ENCODE measurements around the gene NAALADL2. TPM values are rescaled to one million over a fixed set of nuclear protein-coding genes. Genes with fewer than 3 reads are reported as not detected.

NAALADL2 gene
- total and polyA plus RNA-seq, 4 donors: 0.28 to 4.6 (median 3.1) TPM

DNA sequence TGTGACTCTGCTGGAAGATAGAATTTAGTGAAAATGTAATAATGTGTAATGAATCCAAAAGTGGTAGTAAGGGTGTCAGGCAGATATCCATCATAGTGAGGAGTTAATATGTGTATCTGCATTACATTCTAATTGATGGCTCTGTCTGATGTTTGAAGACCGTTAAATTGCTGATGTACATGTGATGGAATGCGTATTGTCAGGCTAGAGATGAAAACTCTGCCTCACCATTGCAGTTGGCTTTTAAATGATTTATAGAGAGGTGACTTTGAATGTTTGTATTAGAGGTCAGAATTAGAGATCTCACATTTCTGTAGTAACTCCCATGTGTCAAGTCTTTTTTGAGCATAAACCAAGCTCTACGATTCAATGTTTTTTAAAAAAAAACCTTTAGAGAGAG, 234.6 kb downstream of the NAALADL2 start:
- Histone ChIP-seq H3K9me3 (ENCODE audit: control insufficient read depth in 4 of 4, low read length in 3 of 4) (no peaks in the 10 kb centered on the region), H3K36me3 (ENCODE audit: control insufficient read depth in 4 of 4, insufficient read depth in 3 of 4, low read depth in 1 of 4, low read length in 3 of 4) (no peaks in the 10 kb centered on the region), H3K27me3 (ENCODE audit: control insufficient read depth in 4 of 4, insufficient read depth in 4 of 4, low read length in 3 of 4) (no peaks in the 10 kb centered on the region), H3K9ac (ENCODE audit: low read depth in 1 of 2, low read length in 2 of 2) (no peak overlapping the region), H3K27ac (ENCODE audit: low read depth in 1 of 2, low read length in 2 of 2) (no peak overlapping the region), H3K4me1 (ENCODE audit: control insufficient read depth in 4 of 4, insufficient read depth in 4 of 4, low read length in 3 of 4) (peaks cover 2 to 16% (median 11%) of the 10 kb centered on the region in 4 donors), H3K4me3 (ENCODE audit: low read depth in 1 of 3, low read length in 3 of 3) (no peak overlapping the region)
- no peak for TF ChIP-seq HNF4G (IDR thresholded peaks at IDR 0.05)
- TF ChIP-seq FOXA2 (IDR thresholded peaks at IDR 0.05): no peak
- TF ChIP-seq, protein P1, sequence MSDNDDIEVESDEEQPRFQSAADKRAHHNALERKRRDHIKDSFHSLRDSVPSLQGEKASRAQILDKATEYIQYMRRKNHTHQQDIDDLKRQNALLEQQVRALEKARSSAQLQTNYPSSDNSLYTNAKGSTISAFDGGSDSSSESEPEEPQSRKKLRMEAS (IDR thresholded peaks at IDR 0.05): no peak
- no peak for TF ChIP-seq FOXA1 (IDR thresholded peaks at IDR 0.05)
- no peak for TF ChIP-seq YY1 (IDR thresholded peaks at IDR 0.05)
- TF ChIP-seq SP1 (IDR thresholded peaks at IDR 0.05): no peak
- TF ChIP-seq GABPA (IDR thresholded peaks at IDR 0.05 in 1 of 2, conservative IDR thresholded peaks at IDR 0.05 in 1 of 2): no peak
- no peak for TF ChIP-seq RXRA (IDR thresholded peaks at IDR 0.05)
- TF ChIP-seq RAD21 (IDR thresholded peaks at IDR 0.05): no peak
- no peak for TF ChIP-seq NR2F2 (IDR thresholded peaks at IDR 0.05)
- TF ChIP-seq HNF4A (conservative IDR thresholded peaks at IDR 0.05): no peak
- TF ChIP-seq, protein P2, sequence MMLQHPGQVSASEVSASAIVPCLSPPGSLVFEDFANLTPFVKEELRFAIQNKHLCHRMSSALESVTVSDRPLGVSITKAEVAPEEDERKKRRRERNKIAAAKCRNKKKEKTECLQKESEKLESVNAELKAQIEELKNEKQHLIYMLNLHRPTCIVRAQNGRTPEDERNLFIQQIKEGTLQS (IDR thresholded peaks at IDR 0.05): no peak
- TF ChIP-seq, protein P3, sequence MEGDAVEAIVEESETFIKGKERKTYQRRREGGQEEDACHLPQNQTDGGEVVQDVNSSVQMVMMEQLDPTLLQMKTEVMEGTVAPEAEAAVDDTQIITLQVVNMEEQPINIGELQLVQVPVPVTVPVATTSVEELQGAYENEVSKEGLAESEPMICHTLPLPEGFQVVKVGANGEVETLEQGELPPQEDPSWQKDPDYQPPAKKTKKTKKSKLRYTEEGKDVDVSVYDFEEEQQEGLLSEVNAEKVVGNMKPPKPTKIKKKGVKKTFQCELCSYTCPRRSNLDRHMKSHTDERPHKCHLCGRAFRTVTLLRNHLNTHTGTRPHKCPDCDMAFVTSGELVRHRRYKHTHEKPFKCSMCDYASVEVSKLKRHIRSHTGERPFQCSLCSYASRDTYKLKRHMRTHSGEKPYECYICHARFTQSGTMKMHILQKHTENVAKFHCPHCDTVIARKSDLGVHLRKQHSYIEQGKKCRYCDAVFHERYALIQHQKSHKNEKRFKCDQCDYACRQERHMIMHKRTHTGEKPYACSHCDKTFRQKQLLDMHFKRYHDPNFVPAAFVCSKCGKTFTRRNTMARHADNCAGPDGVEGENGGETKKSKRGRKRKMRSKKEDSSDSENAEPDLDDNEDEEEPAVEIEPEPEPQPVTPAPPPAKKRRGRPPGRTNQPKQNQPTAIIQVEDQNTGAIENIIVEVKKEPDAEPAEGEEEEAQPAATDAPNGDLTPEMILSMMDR (IDR thresholded peaks at IDR 0.05; ENCODE audit: low read depth, low read length, missing input control): no peak
- no peak for TF ChIP-seq JUND (IDR thresholded peaks at IDR 0.05)
- TF ChIP-seq, protein P4, sequence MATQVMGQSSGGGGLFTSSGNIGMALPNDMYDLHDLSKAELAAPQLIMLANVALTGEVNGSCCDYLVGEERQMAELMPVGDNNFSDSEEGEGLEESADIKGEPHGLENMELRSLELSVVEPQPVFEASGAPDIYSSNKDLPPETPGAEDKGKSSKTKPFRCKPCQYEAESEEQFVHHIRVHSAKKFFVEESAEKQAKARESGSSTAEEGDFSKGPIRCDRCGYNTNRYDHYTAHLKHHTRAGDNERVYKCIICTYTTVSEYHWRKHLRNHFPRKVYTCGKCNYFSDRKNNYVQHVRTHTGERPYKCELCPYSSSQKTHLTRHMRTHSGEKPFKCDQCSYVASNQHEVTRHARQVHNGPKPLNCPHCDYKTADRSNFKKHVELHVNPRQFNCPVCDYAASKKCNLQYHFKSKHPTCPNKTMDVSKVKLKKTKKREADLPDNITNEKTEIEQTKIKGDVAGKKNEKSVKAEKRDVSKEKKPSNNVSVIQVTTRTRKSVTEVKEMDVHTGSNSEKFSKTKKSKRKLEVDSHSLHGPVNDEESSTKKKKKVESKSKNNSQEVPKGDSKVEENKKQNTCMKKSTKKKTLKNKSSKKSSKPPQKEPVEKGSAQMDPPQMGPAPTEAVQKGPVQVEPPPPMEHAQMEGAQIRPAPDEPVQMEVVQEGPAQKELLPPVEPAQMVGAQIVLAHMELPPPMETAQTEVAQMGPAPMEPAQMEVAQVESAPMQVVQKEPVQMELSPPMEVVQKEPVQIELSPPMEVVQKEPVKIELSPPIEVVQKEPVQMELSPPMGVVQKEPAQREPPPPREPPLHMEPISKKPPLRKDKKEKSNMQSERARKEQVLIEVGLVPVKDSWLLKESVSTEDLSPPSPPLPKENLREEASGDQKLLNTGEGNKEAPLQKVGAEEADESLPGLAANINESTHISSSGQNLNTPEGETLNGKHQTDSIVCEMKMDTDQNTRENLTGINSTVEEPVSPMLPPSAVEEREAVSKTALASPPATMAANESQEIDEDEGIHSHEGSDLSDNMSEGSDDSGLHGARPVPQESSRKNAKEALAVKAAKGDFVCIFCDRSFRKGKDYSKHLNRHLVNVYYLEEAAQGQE (IDR thresholded peaks at IDR 0.05): no peak
- TF ChIP-seq TAF1 (conservative IDR thresholded peaks at IDR 0.05): no peak
- no peak for TF ChIP-seq EGR1 (IDR thresholded peaks at IDR 0.05; ENCODE audit: low read depth in 2 of 2)
- DNase-seq (ENCODE audit: low spot score): no peak
- WGBS: 74% methylated on average over 3 of the region's 3 CpGs

DNA sequence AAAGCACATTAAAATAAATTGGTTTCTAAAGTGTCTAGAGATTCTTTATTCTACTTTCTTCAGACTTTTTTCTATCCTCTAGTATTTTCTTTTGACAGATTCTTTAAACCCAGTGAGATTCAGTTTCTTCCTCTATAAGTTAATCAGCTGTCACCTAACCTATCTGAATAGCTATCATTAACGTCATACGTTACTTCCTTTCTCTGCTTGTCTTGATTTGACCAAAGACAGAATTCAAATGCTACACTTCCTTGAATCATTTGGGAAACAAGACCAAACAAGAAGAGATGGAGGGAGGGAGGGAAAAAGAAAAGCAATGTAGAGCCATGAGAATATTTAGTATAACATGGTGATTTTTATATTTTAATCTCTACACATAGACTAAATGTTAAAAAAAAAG, 235.2 kb downstream of the NAALADL2 start:
- Histone ChIP-seq H3K4me3 (ENCODE audit: low read depth in 1 of 3, low read length in 3 of 3) (no peak overlapping the region), H3K4me1 (ENCODE audit: control insufficient read depth in 4 of 4, insufficient read depth in 4 of 4, low read length in 3 of 4) (peaks cover 2 to 13% (median 8%) of the 10 kb centered on the region in 4 donors), H3K27ac (ENCODE audit: low read depth in 1 of 2, low read length in 2 of 2) (no peak overlapping the region), H3K27me3 (ENCODE audit: control insufficient read depth in 4 of 4, insufficient read depth in 4 of 4, low read length in 3 of 4) (no peaks in the 10 kb centered on the region), H3K36me3 (ENCODE audit: control insufficient read depth in 4 of 4, insufficient read depth in 3 of 4, low read depth in 1 of 4, low read length in 3 of 4) (no peaks in the 10 kb centered on the region), H3K9me3 (ENCODE audit: control insufficient read depth in 4 of 4, low read length in 3 of 4) (no peaks in the 10 kb centered on the region), H3K9ac (ENCODE audit: low read depth in 1 of 2, low read length in 2 of 2) (no peak overlapping the region)
- no peak for DNase-seq (ENCODE audit: low spot score)
- 86% methylated on average over 2 of the region's 2 CpGs for WGBS
- no peak for TF ChIP-seq TAF1 (conservative IDR thresholded peaks at IDR 0.05)
- TF ChIP-seq, protein P4 (IDR thresholded peaks at IDR 0.05): no peak

All from liver (tissue), 9 donors.